ENCODE data around the gene PRKAR1B.
"Not testable (repeated sequence)": the region's sequence is repeated elsewhere in the genome, so short reads cannot be mapped to it uniquely, and the experiment has no call there.

The PRKAR1B gene

DNA sequence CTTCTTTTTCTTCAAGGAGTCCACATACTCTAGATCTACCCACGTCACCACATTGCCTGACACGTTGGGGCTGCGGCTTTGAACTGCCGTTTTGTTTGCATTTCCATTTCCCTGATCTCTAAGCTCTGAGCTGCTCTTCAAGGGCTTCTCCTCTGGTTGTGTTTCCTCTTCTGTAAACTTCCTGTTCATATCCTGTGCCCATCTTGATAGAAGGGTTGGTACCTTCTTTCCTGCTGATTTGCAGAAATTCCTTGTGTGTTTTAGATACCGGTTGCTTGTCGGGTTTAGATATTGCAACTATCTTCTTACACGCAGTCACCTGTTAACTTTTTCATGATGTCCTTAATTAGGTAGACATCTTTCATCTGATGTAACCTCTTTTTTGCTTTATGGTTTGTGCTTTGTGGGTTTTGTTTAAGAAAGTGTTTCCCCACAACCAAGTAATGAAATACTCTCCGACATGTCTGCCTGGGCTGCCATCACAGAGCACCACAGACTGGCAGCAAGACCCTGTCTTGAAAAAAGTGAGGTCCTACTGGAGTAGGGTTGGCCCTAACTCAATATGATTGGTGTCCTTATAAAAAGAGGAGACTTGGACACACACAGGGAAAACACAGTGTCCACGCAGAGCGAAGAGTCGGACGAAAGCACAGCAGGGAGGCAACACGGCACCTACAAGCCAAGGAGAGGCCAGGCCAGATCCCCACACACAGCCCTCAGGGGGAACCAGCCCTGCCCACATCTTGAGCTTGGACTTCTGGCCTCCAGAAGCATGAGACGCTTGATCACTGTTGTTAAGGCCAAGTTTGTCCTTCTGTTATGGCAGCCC, 108.3 kb downstream of the PRKAR1B start:
- DNase-seq, result no peak

DNA sequence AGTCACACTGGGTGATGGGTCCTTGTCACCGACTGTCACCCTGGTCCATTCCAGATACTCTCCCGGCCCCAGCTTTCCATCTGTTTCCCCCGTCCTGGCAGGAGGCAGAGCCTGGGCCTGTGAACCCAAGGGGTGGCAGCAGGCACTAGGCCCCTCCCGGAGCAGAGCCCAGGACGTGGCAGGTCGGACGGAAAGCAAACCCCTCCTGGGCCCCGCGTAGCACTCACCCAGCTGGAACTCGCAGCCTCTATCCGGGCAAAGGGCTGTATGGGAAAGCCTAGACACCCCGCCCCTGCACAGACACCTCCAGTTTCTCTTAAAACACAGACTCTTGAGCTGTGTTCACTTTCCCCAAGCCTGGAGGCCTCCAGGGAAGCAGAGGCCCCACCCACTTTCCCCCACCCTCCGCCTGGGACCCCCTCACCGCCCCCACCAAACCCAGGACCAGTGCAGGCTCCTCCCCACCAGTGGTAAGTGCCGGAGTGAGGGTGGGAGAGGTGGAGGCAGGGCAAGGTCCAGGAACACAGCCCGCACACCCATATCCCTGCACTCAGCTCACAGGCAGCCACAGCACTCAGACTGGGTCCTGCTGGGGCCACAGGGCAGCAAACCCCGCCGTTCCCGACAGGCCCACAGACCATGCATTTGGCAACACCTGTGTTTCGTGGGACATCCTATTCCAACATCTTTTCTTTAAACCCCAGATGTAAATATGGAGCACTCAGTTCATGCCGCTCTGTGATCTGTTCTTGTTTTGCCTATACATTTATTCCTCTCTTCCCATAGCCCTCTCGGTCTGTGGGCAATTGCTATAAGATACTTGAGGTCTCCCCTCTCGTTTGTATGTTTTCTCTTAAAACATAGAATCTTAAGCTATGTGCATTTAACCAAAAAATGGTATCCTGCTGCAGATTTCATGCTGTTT, 109.2 kb downstream of the PRKAR1B start:
- no peak for DNase-seq

DNA sequence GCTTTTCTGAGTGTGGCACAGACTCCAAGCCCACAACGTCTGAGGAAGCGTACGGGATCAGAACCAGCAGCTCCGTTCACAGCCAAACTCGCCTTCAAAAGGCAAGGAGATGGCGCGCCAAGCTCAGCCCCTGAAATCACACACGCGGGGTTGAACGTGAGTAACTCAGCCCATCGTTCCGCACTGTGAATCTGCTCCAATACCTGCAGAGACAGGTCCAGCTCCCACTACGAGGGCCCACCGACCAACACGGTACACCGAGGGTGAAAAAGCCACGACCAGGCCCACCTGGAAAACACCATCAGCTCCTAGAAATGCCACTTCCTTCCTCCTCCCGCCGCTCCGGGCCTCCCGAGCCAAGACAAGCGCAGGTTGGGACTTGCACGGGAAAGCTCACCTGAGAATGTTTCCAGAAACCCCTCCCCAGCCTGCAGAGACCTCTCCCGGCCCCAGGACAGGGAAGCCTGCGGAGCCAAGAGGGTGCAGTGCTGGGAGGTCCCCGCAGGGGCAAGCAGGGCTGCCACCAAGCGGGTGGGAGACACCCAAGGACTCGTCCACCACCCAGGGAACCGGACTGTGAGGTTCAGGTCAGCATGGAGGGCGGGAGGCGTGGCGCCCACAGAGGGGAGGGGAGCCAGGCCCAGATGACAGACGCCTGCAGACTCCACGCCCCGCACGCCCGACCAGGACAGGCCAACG, 113.5 kb downstream of the PRKAR1B start:
- no peak for DNase-seq

DNA sequence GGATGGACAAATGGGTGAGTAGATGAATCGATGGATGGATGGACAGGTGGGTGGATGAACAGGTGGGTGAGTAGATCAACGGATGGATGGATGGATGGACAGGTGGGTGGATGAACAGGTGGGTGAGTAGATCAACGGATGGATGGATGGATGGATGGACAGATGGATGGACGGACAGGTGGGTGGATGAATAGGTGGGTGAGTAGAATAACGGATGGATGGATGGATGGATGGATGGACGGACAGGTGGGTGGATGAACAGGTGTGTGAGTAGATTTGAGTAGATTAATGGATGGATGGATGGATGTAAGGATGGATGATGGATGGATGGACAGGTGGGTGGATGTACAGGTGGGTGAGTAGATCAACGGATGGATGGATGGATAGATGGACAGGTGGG, 115.2 kb downstream of the PRKAR1B start:
- not testable (repeated sequence) for DNase-seq

DNA sequence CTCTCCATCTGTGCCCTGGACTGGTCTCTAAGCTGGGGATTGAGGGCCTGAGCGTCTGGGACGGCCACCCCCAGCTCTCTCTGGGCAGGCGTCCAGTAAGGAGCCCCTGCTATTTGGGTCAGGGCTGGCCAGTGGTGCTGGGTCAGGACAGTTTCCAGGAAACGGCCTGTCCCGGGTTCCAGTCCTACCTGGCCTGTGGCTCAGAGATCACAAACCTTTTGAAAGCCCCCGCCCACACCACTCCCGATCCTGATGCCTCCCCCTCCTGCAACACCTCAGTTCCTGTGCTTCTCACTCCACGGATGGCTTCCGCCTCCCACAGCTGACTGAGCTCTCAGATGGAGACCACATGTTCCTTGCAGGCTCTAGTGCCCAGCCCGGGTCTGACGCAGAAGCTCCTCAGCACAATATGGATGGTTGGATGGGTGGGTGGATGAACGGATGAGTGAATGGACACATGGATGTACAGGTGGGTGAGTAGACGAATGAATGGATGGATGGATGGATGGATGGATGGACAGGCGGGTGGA, 115.7 kb downstream of the PRKAR1B start:
- DNase-seq, result no peak

DNA sequence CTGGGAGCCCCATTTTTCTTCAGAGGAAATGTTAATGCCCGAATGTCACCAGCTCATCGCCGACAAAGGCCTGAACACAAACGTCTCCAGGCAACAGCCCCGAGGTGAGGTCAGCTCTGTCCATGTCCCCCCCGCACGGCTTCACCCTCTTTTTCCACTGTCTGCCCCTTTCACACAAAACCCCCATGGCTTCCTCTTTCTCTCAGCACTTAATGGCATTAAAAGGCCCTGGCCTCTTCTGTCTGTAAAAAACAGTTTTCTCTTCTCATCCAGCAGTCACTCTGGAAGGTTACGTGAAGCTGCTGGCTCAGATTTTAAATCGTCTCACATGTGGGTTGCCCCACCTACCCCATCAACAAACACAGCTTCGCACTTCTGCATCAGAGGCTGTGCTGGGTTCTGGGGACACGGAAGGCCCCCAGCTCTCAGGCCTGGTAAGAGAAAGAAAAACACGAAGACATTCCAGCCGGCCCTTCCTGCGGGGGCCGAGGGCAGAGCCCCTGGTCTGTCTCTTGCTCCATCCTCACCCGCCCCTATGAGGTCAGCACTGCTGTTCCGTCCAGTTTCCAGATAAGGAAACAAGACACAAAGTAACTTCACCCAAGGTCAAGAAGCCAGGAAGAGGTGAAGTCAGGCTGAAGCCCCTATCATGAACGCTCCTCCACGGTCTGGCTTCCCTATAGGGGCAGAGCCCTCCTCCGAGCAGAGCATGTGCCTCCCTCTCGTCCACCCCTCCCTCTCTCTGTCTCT, 116.4 kb downstream of the PRKAR1B start:
- no peak for DNase-seq

DNA sequence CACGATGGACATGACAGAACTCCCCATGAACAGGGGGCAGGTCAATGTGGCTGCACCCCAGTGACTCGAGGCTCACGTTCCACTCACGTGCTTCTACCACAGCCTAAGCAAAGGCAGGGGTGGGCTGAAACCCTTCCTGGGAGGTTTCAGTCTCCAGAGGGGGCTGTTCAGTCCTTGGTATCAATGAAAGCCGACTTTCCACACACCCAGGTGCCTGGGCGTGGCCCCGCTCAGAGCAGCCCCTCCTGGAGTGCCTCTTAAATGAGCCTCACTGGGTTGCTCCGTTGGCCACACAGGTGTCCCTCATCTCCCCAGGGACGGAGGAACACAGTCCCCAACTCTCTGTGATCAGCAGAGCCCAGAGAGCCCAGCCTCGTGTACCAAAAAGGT, 116.9 kb downstream of the PRKAR1B start:
- DNase-seq, result no peak

DNA sequence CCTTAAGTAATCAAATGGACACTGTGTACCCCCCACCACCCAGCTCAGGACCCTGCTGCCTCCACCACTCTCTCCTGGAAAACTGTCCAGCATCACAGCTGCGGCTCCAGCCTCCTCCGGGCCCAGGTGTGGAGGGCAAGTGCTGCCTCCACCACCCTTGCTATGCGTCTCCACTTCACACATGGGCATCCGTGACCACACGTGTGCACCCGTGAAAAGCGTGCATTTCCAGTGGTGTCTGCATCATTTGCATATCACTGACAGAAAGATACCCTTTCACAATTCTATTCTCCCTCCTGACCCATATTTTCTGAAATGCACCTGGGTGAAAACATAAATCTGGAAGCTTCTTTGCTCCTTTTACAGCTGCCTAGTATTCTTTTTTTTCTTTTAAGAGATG, 117.7 kb downstream of the PRKAR1B start:
- no peak for DNase-seq

DNA sequence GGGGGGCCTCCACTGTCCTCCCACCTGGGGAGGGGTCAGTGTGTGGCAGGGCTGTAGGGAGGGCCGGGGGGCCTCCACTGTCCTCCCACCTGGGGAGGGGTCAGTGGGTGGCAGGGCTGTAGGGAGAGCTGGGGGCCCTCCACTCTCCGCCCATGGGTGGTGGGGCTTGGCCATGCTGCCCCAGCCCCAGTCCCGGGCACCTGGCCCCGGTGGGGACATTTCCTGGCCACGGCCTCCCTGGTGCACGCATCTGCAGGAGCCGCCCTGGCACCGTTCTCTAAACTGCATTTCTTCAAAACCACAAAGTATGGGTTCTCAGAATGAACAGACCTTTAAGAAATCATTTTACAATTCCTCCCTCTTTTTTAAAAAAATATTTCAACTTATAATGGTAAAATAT, 118.1 kb downstream of the PRKAR1B start:
- DNase-seq, result no peak

DNA sequence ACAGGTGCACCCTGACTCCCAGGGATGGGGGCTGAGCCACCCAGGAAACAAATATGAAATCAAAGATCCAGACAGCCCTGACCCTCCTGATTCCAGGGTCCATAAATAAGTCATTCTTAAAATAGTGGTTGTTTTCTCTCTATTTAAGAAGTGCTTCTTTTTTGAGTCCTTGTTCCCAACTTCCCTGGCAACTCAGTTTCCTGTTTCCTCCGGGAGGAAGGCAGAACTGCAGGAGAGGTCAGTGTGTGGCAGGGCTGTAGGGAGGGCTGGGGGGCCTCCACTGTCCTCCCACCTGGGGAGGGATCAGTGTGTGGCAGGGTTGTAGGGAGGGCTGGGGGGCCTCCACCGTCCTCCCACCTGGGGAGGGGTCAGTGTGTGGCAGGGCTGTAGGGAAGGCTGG, 118.7 kb downstream of the PRKAR1B start:
- no peak for DNase-seq

DNA sequence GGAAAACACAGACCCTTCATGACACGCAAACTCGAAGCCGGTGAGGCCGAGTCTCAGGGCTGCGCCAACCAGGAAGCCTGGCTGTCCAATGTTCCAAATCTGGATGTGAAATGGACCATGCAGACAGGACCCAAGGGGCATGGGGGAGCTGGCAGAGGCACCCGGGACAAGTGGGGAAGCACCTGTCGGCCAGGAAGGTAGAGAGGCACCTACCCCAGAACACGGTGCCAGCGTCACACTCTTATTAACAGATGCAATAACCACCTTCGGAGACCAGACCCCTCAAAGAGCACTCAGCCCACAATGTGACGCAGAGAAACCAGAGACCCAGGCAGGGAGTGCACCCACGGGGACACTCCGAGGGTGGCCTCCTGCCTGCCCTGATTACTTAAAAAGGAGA, 119.1 kb downstream of the PRKAR1B start:
- DNase-seq, result no peak

DNA sequence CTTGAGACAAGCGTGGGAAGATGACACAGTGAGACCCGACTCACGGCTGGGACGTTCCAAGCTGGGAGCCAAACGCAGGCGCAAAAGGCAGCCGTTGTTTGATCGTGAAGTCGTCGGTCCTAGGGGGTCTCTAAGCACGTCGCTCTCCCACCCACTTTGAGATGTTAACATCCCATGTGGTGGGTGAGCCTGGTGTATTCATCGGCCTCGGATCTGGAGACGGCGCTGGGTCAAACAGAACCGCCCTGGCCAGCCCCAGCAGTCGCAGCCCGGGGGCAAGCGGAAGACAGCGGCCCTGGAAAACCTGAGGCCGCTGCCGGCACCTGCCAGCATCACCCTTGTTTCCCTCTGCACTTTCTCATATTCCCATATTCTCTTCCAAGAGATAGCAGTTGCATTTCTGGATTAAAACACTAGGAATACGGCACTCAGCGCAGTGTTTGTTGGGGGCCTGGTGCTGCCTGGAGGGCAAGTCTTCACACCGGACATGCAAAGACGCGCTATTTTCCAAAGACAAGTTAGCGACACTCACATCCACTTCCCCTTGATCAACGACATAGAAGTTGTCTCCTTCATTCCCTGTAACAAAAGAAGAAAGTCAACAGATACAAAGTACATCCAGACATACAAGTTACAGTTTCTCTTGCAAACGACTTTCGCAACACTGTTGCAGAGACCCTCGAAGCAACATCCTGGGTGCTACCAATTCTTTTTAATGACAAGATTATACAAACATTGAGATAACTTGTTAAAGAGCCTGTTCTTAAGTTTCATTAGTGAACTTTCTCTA, 121.2 kb downstream of the PRKAR1B start:
- DNase-seq, result no peak

DNA sequence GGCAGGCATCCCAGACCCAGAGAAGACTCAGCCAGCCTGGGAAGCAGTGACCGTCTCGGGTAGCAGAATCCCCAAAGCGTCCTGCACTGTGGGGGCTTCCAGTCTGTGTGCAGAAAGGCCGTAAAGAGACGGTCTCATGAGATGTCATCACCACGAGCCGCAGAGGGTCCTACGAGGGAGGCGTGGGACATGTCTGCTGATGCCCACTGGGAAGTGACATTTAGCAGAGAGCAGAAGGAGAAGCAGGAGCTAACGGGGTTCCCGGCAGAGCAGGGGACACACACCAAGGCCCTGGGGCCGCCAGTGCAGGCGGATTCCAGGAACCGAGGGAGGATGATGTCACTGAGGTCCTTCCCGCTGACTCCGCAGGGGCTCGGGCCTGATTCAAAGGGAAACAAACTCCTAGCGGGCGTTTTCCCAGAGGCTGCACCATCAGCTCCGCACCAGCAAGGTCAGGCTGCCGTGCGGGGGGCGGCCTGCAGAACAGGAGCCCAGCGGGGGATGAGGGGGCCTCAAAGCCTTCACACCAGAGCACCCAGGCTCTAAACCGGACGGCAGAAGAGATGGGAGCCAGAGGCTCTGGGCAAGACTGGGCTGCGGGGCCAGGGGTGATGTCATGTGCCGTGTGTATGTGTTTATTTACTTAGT, 122.1 kb downstream of the PRKAR1B start:
- no peak for DNase-seq

DNA sequence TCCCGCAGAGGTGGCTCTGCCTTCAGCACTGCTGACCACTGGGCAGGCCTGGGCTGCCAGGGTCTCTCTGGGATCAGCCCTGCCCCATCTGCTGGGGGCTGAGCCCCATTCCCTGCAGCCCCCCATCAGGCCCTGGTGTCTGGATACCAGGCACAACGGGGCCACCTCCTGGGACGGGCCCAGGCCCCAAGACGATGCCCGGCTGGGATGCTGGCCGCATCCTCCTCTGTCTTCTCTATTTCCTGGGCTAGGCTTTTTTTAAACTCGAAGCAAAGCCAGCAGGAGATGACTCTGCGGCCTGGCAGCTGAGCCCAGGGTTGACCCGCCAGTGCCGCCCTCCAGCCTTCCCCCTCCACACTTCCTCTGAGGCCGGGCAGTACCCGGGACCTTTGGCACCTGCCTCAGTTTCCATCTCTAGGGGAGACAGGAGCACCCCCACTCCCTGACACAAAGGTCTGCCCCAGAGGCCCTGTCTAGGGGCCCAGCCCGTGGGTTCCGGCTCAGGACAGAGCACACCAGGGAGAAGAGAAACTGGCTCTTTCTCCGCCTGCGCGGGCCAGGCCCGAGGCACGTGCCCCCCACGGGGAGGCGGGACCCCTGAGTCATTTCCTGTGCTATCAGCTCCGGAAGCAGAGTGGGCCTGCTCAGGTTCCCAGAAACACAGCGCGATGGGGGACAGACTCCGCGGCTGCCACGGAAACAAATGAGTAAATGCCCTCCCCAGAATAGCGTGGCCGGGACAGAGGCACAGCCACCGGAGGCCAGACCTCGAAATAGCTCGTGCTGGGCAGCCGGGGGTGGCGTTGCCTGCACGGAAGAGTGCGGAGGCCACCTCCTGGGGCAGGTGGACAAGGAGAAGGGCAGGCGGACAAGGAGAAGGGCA, 122.8 kb downstream of the PRKAR1B start:
- no peak for DNase-seq

DNA sequence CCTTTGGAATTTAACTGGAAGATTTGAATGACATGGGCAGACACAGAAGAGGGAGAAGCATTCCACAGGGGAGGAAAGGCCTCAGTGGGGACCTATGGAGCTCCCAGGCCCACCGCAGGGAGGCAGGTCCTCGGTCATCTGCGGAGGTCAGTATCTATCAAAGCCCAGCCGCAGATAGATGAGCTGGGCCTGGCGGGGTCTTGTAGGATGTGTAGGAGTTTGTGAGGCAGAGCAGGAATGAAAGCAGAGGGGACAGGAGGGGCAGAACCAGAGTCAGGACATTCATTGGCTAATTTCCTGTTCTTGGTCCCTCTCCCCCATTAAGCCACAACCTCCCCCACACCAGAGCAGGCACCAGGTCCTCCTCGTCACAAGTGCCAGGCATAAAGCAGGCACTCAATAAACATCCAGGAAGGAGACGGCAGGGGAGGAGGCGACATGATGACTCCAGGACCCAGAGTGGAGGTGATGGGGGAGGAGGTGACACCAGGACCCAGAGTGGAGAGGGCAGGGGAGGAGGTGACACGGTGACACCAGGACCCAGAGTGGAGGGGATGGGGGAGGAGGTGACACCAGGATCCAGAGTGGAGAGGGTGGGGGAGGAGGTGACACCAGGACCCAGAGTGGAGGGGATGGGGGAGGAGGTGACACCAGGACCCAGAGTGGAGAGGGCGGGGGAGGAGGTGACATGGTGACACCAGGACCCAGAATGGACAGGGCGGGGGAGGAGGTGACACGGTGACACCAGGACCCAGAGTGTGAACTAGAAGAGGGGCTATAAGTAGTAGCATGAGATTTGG, 123.7 kb downstream of the PRKAR1B start:
- DNase-seq, result no peak

DNA sequence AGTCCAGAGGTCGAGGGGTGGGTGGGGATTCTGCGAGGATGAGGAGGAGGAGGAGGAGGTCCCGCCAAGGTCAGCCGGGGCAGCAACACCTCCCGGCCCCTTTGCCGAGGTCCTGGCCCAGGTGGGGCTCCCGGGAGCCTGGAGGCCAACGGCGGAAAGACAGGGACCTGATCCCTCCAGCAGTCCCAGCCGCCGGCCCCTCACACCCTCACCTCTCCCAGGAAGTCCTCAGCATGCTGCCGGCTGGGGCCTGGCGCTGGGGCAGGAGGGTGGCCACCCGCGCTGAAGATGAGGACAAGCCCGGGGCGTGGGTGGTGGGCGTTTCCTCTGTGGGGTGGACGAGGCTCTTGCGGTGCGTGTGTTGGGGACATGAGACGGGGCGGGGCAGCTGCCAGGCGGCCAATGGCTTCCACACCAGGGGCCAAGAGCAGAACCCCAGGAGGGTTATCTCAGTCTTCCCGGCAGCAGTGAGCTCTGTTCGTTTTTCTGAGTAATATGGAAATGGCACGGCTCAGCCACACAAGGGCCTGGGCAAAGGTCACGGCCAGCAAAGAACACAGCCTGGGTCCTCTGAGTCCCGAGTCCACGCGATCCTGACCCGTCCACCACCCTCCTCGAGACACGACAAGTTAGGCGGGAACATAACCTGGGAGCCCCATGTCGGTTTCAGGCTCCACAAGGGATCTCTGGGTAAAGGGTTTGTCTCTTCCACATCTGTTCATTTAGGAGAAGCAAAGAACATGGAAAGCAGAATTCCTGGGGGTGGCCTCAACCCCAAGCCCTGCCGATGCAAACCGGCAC, 124.5 kb downstream of the PRKAR1B start:
- DNase-seq, result no peak

DNA sequence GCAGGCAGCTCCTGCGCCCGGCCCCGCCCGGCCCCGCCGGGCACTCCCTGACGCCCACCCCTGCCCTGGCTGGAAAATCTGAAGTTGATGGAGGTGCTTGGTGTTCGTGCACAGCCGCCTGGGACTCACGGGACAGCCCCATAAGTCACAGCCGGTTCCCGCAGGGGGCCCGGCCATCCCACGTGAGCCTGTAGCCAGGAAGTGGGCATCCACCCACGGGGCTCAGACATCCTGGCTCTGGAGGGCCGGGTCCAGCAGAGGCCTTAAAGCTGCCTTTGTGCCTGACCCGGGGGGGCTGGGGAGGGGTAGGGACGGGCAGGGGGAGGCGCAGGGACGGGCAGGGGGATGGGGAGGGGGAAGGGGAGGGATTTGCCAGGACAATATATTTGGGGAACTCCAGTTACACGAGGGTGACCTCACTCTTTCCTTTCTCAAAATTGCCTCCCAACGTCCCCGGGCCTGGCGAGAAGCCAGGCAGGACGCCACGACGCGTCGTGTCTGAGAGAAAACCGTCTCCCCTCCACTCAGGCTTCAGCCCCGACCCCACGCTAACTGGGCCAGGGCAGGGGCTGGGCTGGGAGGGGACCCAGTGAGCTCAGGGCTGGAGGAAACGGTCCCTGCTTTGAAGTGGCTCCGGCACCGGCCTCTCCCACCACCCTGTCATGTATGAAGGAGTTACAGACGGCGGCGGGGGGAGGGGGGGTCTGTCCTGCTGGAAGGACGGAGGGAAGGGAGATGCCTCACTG, 125.3 kb downstream of the PRKAR1B start:
- no peak for DNase-seq
